Stimulated activated CD4-positive, alpha-beta T cell treated with anti-CD3 and anti-CD28 coated beads, Interleukin-2, amount 100 ng/mL, for 4 hours (primary cell): ENCODE data around the gene EGFL8.
"Not testable (repeated sequence)": the region's sequence is repeated elsewhere in the genome, so short reads cannot be mapped to it uniquely, and the experiment has no call there.

Source experiments
- DNase-seq: peaks from one replicate; pipeline ENCODE4 v3.0.0-alpha.2; 2020; ENCODE audit warnings: low read depth

EGFL8 gene

DNA sequence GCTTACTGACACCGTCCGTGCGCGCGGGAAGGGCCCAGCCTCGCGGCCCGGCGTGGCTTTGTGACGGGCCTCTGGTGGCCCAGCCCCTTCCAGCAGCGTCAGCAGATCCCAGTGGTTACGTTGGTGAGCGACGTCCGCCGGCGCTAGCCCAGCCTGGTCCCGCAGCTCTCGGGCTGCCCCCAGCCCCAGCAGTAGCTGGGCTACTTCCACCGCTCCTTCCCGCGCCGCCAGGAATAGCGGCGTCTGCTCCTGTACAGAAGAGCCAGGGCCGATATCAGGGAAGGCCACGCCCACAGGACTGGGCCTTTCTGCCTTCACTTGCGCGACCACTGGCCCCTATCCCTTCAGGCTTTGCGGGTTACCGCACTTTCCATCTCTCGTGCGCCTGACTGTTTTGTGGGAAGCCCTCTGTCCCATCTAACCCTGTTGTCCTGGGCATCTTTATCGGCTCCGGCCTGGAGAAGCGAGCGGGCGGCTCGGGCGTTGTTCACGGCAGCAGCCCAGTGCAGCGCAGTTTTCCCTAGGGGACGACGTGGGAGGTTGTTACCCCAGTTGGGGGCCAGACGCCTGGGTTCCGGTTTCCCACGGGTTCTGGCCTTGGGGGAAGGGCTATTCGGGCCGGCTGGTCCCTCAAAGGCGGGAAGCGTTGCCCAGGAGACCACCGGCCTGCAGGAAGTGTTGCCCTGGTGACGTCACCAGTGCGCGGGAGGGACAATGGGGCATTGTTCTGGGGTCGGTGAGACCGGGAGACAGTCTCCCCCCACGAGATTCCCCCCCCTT, 31.7 kb downstream of the EGFL8 start:
- peak; percentile 29 for DNase-seq

DNA sequence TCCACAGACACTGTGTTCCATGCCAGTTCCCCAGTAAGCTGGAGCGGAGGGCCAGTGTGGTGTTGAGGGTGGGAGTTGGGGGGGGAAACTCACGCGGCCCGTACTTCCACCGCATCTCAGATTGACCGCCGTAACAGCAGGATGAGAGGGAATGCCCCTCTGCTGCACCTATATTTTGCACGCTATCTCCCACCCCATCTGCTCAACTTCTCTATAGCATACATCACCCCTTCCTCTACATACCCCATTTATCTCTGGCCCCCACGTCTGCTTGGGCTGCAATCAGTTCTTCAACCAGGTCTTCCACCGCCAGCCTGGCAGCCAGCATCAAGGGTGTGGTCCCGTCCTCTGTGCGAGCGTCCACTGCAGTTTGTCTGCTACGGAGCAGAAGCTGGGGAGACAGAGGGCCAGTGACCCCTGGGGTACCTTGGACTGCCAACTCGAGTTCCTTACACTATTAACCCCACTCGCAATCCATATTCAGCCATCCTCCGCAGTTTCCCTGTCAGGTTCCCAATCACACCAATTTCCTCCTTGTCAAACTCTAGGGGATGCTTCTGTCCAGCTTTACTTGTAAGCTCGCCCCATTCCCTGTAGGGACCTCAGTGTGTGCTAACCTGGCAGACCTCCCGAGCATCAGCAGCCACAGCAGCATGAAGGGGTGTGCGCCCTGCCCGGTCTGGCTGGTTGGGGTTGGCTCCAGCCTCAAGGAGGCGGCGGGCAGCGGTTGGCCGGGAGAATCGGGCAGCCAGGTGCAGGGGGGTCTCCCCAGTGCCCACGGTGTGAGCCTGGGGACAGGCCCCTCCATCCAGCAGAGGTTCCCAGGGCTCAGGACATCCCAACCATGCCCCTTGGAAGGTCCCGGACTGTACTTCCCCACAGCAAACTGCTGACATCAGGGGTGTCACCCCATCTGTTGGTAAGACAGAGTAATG, 32.6 kb downstream of the EGFL8 start:
- DNase-seq, result no peak

DNA sequence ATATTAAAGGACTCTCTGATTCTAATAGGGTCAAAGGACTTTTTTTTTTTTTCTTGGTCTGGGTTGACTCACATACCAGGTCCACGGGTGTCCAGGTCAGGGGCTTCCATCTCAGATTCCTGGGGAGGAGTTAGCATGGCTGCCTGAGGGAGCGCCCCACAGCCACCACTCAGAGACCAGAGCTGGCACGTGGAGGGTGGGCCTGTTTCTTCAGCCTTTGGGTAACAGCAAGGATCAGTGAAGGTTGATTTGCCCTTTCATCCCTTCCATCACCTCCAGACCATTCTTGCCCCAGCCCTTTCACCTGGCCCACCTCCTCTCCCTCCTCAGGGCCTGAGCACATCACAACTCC, 33.9 kb downstream of the EGFL8 start:
- DNase-seq, result no peak

DNA sequence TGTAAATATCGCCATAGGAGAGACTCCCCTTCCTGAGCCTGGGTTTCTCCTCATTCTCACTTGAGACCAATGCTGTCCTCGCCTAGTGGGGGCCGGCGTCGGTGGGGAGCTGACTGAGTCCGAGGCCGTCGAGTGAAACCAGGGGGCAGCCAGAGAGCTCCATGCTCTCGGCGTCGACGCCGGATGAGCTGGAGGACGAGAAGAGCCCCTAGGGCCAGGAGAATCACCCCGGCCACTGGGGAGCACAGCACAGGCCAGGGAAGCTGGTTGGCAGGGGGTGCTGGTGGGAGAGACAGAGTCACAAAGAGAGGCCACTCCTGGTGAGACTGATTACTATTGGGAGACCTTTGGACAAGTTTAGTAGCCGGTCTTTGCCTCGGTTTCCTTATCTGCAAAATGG, 34.5 kb downstream of the EGFL8 start:
- DNase-seq, result no peak

DNA sequence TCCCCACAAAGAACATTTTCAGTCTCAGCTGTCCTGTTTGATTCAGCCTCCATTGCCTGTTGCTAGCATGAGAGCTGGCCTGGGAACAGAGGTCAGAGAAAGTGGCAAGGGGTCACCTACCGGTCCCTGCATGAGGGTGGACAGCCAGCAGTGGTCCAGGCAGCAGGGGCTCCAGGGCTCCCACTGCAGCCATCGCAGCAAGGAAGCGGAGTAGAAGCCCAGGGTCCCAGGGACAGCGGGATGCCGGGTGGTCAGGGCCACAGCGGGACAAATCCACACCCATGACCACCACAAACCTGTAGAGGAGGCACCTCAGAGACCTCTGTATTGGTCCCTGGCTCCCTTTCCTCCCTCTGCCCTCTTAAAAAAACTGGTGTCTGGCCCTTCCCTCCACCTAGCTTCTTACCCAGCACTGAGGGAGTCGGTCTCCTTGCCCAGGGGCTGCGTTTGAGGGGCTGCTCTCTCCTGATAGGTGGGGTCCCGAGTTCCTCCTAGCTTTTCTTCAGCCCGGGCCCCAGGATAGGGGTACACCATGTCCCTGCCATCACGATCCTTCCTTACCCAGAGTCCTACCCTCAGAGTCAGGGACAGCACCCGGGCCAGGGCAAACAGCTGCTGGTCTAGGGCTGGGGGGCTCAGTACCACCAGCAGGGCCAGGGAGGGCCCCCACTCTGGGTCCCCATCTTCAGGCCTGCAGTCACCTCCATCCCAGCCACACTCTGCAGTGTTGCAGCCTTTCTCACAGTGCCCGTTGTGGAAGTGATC, 36.5 kb downstream of the EGFL8 start:
- no peak for DNase-seq

DNA sequence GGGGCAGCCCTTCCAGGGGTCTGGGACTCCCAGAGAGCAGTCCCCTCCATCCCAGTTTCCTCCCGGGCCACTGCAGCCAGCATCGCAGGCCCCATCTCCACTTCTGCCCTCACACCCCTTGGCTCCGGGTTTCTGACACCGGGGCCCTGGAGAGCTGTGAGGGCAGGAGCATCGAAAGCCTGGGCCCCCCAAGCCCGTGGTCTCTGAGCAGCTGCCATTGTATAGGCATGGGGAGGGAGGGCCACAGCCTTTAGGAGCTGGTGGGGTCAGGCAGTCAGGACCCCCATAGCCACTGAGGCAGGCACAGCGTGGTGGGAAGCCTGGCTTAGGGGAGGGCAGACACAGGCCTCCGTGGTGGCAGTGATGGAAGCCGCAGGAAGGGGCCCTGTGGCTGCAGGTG, 37.8 kb downstream of the EGFL8 start:
- no peak for DNase-seq

DNA sequence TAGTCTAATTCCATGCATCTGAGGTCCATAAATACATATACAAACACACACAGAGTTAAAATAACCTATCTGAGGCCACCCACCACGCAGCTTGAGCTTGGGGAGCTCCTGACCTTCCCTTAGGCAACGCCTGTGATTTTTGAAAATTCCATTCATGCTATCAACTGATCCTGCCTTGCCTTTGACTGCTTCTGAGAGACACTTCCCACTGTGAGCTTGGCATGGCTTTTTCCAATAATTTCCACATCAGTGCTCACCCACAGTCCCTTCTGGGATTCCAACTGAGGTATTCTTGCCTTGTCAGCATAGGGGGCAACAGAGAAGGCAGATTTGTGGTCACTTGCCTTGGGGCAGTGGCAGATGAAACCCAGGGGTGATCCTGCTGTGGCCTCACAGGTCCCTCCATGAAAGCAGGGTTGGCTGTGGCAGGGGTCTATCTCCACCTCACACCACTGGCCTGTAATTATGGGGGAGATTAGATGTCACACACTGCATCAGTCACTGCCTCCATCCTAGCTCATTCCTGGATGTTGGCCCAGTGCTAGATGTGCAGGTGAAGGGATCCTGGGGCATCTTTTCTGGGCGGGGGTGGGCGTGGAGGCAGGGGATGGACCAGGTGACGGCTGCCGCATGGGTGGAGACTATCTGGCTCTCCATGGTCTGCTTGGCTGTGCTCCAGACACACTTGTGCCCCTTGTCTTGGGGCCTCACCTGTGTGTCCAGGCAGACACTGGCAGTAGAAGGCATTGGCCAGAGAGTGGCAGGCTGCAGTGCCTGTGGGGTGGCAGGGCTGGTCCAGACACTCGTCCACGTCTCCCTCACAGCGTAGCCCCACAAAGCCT, 39.3 kb downstream of the EGFL8 start:
- DNase-seq, result no peak

DNA sequence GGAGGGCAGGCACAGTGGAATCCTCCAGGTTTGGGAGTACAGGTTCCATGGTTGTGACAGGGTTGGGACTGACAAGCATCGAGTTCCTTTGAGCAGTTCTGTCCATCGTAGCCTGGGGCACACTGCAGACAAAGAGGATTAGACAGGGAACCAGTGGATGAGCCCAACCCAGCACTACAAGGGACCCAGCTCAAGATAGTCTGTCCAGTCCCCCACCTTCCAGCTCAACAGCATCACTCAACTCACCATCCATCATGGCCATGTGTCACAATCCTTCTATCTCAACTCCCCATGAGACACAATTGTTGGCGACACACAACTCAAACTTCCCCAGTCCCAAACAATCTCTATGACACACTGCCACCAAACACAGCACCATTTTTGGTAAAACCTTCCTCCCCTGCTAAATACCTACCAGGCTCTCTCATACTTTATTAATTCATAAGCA, 39.9 kb downstream of the EGFL8 start:
- no peak for DNase-seq

DNA sequence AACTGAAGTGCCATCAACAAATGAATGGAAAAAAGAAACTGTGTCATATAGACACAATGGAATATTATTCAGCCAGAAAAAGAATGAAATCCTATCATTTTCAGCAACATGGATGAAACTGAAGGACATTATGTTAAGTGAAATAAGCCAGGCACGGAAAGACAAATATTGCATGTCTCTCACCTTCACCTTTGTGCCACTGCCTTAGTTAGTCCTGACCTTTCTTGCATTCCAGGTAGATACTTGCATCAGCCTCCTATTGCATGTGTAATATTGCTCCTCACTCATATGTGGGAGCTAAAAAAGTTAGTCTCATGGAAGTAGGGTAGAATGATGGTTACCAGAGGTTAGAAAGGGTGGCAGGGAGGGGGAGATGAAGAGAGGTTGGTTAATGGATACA, 44.6 kb downstream of the EGFL8 start:
- no peak for DNase-seq

DNA sequence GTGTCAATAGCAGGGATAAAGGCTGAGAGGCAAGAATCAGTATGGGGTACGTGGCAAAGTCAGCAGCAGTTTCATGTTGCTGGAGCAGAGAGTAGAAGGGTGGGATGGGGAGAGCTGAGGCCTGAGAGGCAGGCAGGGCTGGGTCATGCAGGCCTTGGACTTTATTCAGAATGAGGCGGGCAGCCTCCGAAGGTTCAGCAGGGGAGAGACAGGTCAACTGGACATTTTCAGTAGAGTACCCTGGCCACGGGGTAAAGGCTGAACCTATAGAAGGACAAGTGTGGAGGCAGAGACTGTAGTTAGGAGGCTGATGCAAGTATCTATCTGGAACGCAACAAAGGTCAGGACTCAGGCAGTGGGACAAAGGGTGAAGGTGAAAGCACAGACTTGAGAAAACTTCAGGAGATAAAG, 45.8 kb downstream of the EGFL8 start:
- DNase-seq, result no peak

DNA sequence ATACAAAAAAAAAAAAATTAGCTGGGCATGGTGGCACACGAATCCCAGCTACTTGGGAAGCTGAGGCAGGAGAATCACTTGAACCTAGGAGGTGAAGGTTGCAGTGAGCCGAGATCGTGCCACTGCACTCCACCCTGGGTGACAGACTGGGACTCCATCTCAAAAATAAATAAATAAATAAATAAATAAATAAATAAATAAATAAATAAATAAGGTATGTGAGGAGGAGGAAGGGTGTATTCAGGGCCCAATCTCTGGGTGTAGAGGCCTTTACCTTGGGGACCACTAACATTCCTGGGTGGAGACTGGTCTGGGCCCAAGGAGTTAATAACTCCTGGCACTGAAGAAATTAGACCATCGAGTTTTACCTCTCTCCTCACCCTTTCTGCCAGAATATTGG, 47.0 kb downstream of the EGFL8 start:
- not testable (repeated sequence) for DNase-seq

DNA sequence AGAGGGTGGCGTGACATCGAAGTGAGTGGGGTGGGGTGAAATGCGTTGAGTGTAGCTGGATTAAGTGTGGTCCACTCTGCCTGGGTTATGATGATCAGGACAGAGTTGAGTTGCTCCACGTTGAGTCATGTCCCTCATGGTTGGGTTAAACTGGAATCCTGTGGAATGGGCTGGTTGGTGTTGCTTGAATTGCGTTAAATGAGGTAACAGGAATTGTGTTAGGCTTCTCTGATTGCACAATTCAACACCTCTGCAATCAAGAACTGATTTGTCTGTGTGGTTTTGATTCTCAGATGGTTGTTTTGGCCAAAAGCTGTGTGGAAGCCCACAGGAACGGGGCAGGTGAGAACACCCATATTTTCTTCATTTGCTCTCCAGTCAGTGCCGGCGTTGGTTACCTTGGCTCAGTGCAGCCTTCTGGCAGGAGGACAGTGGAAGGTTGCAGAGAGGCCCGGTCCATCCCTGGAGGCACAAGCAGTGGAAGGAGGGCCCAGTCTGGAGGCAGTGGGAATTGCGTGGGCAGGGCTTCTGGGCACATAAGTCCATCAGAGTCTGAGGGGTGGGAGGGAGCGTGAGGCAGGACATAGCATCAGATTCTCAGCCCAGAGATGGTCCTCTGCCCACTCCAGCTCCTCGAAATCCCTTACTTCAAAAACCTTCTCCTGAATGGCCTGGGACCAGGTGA, 47.8 kb downstream of the EGFL8 start:
- no peak for DNase-seq

DNA sequence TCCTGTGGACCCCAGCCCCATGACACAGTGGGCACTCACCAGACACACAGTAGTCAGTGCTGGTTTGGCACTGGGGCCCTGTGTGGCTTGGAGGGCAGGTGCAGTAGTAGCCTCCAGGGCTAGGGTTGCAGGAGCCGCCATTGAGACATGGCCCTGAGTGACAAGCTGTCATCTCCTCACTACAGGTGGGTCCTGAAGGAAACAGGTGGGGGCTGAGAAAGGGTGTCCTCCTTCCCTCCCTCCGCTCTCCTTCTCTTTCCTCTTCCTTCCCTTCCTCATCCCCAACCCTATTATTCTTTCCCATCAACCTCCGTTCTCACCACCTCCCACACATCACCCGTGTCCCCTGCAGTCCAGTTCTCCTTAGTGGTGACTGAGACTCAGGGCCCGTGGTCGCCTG, 49.3 kb downstream of the EGFL8 start:
- DNase-seq, result no peak

DNA sequence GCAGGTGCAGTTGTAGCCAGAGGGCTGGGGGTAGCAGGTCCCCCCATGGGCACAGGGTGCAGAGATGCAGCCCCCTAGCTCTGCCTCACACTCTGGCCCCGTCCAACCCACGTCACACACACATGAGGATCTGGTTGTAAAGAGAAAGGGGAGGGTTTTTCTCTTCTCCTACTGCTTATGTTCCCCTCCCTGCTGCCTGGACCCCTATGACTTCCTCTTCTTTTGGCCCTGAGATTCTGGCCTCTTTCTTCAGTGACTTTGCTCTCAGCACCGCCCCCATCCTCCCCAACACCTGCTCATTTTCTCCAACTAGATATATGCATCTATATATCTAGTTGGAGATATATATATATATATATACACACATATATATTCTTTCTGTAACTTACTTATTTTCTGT, 49.7 kb downstream of the EGFL8 start:
- DNase-seq, result no peak

DNA sequence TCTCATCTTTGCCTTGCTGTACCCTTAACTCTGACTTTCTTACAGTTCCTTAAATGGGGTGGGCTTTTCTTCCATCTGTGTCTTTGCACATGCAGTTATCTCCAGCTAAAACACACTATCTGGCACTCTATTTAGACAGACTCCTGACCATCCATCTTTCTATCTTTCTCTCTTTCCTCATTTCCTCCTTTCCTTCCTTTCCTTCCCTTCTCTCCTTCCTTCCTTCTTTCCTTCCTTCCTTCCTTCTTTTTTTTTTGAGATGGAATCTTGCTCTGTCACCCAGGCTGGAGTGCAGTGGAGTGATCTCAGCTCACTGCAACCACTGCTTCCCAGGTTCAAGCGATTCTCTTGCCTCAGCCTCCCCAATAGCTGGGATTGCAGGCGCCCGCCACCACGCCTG, 51.2 kb downstream of the EGFL8 start:
- no peak for DNase-seq

DNA sequence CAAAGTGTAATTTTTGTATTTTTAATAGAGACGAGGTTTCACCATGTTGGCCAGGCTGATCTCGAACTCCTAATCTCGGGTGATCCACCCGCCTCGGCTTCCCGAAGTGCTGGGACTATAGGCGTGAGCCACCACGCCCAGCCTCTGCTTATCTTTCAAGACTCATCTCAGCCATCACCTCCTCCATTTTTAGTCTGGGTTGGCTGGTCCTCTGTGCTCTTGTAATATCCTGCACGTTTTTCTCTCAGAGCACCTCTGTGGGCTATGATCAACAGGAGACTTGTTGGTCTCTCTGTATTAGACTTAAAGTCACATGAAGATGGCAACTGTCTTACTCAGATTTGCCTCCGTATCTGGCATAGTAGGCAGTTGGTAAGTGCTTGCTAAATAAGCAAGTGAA, 51.9 kb downstream of the EGFL8 start:
- no peak for DNase-seq

DNA sequence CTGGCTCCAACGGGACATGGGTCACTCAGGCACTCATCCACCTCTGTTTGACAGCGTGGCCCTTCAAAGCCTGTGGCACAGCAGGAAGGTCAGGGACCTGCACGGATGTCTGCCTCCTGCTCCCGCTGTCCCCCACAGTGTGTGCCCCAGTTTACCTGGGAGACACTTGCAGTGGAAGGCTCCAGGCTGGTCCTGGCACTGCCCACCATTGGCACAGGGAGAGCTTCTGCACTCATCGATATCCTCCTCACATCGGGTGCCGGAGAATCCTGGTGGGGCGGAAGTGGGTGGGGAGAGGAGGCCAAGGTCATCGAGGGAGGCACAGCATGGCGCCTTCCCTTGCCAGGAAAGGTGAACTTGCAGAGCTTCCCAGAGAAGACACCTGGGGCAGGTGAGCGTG, 52.6 kb downstream of the EGFL8 start:
- no peak for DNase-seq
